SKM-1 treated with dmso at 0.1 percent for 144 hours (cell line): ENCODE results near the gene NUDT2.

Experiments
- DNase-seq: peaks from one replicate; lab custom pipeline; 2025; ENCODE audit not compliant: unreplicated experiment; lab: John Stamatoyannopoulos, UW

NUDT2 gene

GRCh38 chr9:34370335-34370969, 41.1 kb downstream of the NUDT2 start:
- no peak for DNase-seq

- no peak for DNase-seq
Observed at GRCh38 chr9:34370970-34371880, 41.9 kb downstream of the NUDT2 start.

GRCh38 chr9:34371886-34372466, 42.6 kb downstream of the NUDT2 start:
- no peak for DNase-seq

- DNase-seq = no peak
Observed at GRCh38 chr9:34372467-34373011, 43.2 kb downstream of the NUDT2 start.

GRCh38 chr9:34373749-34374148, 44.4 kb downstream of the NUDT2 start:
- DNase-seq = no peak

- no peak for DNase-seq
Observed at GRCh38 chr9:34374339-34374738, 45.0 kb downstream of the NUDT2 start.

GRCh38 chr9:34374905-34375552, 45.7 kb downstream of the NUDT2 start:
- DNase-seq = no peak

- peak; percentile 22 for DNase-seq
Observed at GRCh38 chr9:34375901-34376595, 46.7 kb downstream of the NUDT2 start.

GRCh38 chr9:34376596-34377403, 47.4 kb downstream of the NUDT2 start, which contains the start of gene MYORG:
Gene MYORG (minus strand): TSS chr9:34376898. CDS start chr9:34372943, 3,955 bp downstream.
- DNase-seq = peak; percentile 96

GRCh38 chr9:34377404-34377746, 48.0 kb downstream of the NUDT2 start:
- no peak for DNase-seq

GRCh38 chr9:34378376-34379060, 49.1 kb downstream of the NUDT2 start:
- no peak for DNase-seq

- DNase-seq = peak; percentile 68
Observed at GRCh38 chr9:34379334-34380033, 50.1 kb downstream of the NUDT2 start.

GRCh38 chr9:34380034-34380510, 50.7 kb downstream of the NUDT2 start:
- DNase-seq = no peak

GRCh38 chr9:34380511-34381315, 51.3 kb downstream of the NUDT2 start:
- DNase-seq = peak; percentile 65

GRCh38 chr9:34381323-34381722, 52.0 kb downstream of the NUDT2 start:
- DNase-seq = no peak

GRCh38 chr9:34382054-34382453, 52.7 kb downstream of the NUDT2 start:
- no peak for DNase-seq

- no peak for DNase-seq
Observed at GRCh38 chr9:34382879-34383278, 53.5 kb downstream of the NUDT2 start.

- DNase-seq = no peak
Observed at GRCh38 chr9:34383904-34384303, 54.5 kb downstream of the NUDT2 start.
